Activated naive CD4-positive, alpha-beta T cell treated with anti-CD3 and anti-CD28 coated beads, Interleukin-2, amount 50 U/mL, for 24 hours (primary cell): Measurements from ENCODE around the gene MYO9A.
"Not testable (repeated sequence)": the region's sequence is repeated elsewhere in the genome, so short reads cannot be mapped to it uniquely, and the experiment has no call there.

Experiments
- H3K27ac Mint-ChIP-seq: one replicate; pipeline ENCODE4 v1.8.0; 2021; ENCODE audit warnings: mild to moderate bottlenecking, mixed read lengths
- H3K27me3 Mint-ChIP-seq: one replicate; pipeline ENCODE4 v1.8.0; 2021; ENCODE audit warnings: mixed read lengths
- H3K36me3 Mint-ChIP-seq: one replicate; pipeline ENCODE4 v1.8.0; 2021; ENCODE audit warnings: mixed read lengths
- H3K4me1 Mint-ChIP-seq: one replicate; pipeline ENCODE4 v1.8.0; 2021; ENCODE audit warnings: mixed read lengths
- H3K4me3 Mint-ChIP-seq: one replicate; pipeline ENCODE4 v1.8.0; 2021; ENCODE audit warnings: mild to moderate bottlenecking, mixed read lengths
- H3K9me3 Mint-ChIP-seq: one replicate; pipeline ENCODE4 v1.8.0; 2021; ENCODE audit warnings: mixed read lengths

The MYO9A gene

GRCh38 chr15:72047020-72047419 is 70.9 kb downstream of the MYO9A start:
- peak overlapping the region; percentile 3 for H3K27ac Mint-ChIP-seq
- H3K9me3 Mint-ChIP-seq = no peaks in the 10 kb centered on the region
- H3K36me3 Mint-ChIP-seq = peaks cover 11% of the 10 kb centered on the region

GRCh38 chr15:72044956-72045355 is 73.0 kb downstream of the MYO9A start:
- no peak overlapping the region for H3K4me3 Mint-ChIP-seq
- H3K27ac Mint-ChIP-seq = no peak overlapping the region
- peaks cover 16% of the 10 kb centered on the region for H3K36me3 Mint-ChIP-seq
- peaks cover 7% of the 10 kb centered on the region for H3K4me1 Mint-ChIP-seq
- H3K9me3 Mint-ChIP-seq = no peaks in the 10 kb centered on the region
- no peaks in the 10 kb centered on the region for H3K27me3 Mint-ChIP-seq

More at GRCh38 chr15:72047020-72047419, 70.9 kb downstream of the MYO9A start:
- no peaks in the 10 kb centered on the region for H3K27me3 Mint-ChIP-seq
- H3K4me3 Mint-ChIP-seq = no peak overlapping the region
- H3K4me1 Mint-ChIP-seq = peaks cover 15% of the 10 kb centered on the region

- Mint-ChIP-seq H3K9me3 (no peaks in the 10 kb centered on the region), H3K36me3 (peaks cover 21% of the 10 kb centered on the region), H3K4me3 (no peak overlapping the region), H3K27me3 (no peaks in the 10 kb centered on the region), H3K4me1 (peaks cover 7% of the 10 kb centered on the region), H3K27ac (no peak overlapping the region)
Observed at GRCh38 chr15:72042865-72043264, 75.1 kb downstream of the MYO9A start.

DNA sequence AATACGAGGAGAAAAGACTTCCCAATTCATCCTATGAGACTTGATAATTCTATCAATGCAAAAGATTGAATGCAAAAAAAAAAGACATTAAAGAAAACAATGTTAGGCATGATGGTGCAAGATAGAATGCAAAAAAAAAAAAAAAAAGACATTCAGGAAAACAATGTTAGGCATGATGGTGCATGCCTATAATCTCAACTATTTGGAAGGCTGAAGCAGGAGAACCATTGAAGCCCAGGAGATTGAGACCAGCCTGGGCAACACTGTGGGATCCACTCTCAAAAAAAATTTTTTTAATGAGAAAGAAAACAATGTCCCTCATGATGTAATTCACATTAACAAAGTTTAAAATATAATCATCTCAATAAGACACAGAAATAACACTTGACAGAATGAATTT is 75.9 kb downstream of the MYO9A start:
- H3K4me3 Mint-ChIP-seq = no peak overlapping the region
- H3K27ac Mint-ChIP-seq = no peak overlapping the region
- peaks cover 14% of the 10 kb centered on the region for H3K4me1 Mint-ChIP-seq
- H3K27me3 Mint-ChIP-seq = no peaks in the 10 kb centered on the region
- peaks cover 24% of the 10 kb centered on the region for H3K36me3 Mint-ChIP-seq
- no peaks in the 10 kb centered on the region for H3K9me3 Mint-ChIP-seq

- peaks cover 20% of the 10 kb centered on the region for H3K36me3 Mint-ChIP-seq
- H3K27ac Mint-ChIP-seq = no peak overlapping the region
- peaks cover 23% of the 10 kb centered on the region for H3K4me1 Mint-ChIP-seq
- no peaks in the 10 kb centered on the region for H3K9me3 Mint-ChIP-seq
- H3K4me3 Mint-ChIP-seq = no peak overlapping the region
- no peaks in the 10 kb centered on the region for H3K27me3 Mint-ChIP-seq
Observed at GRCh38 chr15:72037321-72037720, 80.6 kb downstream of the MYO9A start.

DNA sequence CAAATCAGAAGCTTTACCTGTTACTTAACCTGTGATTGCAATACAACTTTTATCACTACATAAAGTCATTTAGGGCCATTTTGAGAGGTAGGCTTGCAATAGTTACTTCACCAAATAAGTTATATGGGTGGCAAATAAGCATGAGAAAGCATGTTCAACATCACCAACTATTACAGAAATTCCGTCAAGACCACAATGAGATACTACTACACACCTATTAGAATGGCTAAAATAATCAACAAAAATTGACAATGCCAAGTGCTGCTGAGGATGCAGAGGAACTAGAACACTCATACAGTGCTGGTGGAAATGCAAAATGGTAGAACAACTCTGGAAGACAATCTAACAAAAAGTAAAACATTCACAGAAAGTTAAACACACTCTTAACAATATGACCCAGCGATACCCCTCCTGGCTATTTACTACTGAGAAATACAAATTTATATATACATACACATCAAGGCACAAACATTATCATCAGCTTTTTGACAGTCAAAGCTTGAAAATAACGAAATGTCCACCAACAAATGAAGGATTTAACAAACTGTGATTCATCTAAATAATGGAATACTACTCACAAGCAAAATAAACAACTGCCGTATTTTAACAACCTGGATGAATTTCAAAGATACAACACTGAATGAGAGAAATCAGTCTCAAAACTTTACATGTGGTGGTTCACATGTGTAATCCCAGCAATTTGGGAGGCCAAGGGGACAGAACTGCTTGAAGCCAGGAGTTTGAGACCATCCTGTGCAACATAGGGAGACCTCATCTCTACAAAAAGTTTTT is 82.9 kb downstream of the MYO9A start:
- Mint-ChIP-seq H3K27ac (no peak overlapping the region), H3K27me3 (no peaks in the 10 kb centered on the region), H3K9me3 (no peaks in the 10 kb centered on the region), H3K4me3 (no peak overlapping the region), H3K36me3 (peaks cover 15% of the 10 kb centered on the region), H3K4me1 (peaks cover 23% of the 10 kb centered on the region)

DNA sequence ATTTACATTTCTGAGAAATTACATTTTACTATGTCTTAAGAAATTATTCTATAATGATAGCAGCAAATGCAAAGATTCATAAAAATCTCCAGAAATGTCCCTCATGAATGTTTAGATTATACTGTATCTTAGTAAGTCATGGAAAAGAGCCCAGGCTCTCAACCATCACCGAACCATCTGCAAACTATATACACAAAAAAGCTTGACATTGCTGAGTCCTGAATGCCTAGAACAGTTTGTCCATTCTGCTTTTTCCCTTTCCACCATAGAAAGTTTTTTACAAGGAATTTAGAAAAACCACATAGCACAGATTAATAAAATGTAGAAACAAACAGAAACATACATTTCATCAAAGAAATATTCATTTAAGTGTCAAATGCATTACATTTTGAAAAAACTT is 83.6 kb downstream of the MYO9A start:
- Mint-ChIP-seq H3K4me1 (peaks cover 23% of the 10 kb centered on the region), H3K27ac (no peak overlapping the region), H3K4me3 (no peak overlapping the region), H3K9me3 (no peaks in the 10 kb centered on the region), H3K27me3 (no peaks in the 10 kb centered on the region), H3K36me3 (peaks cover 15% of the 10 kb centered on the region)

DNA sequence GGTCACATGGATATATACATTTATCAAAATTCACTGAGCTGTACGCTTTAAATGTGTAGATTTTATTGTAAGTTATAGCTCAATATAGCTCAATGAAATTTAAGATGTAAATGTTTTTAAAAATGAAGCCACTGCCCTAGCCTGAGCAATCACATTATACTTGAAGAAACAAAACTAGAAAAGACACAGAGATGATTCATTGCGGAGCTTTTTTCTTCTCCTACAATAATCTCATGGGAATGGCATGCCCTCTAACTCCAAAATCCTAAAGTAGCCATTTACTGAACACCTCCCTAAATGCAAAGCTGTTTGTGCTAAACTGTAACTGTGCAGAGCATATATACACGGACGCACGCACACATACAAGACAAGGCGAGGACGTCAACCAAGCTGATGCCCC is 84.2 kb downstream of the MYO9A start:
- H3K27ac Mint-ChIP-seq = no peak overlapping the region
- no peaks in the 10 kb centered on the region for H3K9me3 Mint-ChIP-seq
- H3K27me3 Mint-ChIP-seq = no peaks in the 10 kb centered on the region
- peaks cover 15% of the 10 kb centered on the region for H3K36me3 Mint-ChIP-seq
- H3K4me3 Mint-ChIP-seq = no peak overlapping the region
- H3K4me1 Mint-ChIP-seq = peaks cover 23% of the 10 kb centered on the region

GRCh38 chr15:72033285-72033684 is 84.7 kb downstream of the MYO9A start:
- Mint-ChIP-seq H3K27me3 (no peaks in the 10 kb centered on the region), H3K4me3 (no peak overlapping the region), H3K4me1 (peaks cover 20% of the 10 kb centered on the region), H3K36me3 (peaks cover 12% of the 10 kb centered on the region), H3K9me3 (no peaks in the 10 kb centered on the region), H3K27ac (no peak overlapping the region)

GRCh38 chr15:72021604-72022003 is 96.3 kb downstream of the MYO9A start:
- Mint-ChIP-seq H3K9me3 (no peaks in the 10 kb centered on the region), H3K27me3 (no peaks in the 10 kb centered on the region), H3K4me1 (peaks cover 5% of the 10 kb centered on the region), H3K36me3 (peaks cover 26% of the 10 kb centered on the region), H3K4me3 (no peak overlapping the region), H3K27ac (no peak overlapping the region)

DNA sequence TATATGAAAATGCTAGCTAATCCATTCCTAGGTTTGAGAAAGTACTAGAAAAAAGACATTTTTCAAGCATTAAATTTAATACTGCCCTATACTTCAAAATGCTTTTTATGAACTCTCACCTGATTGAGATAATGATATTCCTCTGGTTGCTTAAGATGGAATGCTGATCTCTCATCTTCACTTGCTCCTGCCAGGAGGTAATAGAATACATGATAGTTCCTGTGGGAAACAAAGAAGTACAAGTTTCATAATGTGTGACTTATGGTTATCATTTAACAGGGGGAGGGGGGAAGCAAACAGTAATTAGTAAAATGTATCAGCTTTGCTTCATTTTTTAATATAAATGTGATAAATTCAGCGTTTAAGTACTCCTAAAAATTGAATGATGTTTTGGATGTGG is 97.2 kb downstream of the MYO9A start:
- no peaks in the 10 kb centered on the region for H3K4me1 Mint-ChIP-seq
- peaks cover 25% of the 10 kb centered on the region for H3K36me3 Mint-ChIP-seq
- no peaks in the 10 kb centered on the region for H3K9me3 Mint-ChIP-seq
- H3K27ac Mint-ChIP-seq = no peak overlapping the region
- H3K27me3 Mint-ChIP-seq = no peaks in the 10 kb centered on the region
- no peak overlapping the region for H3K4me3 Mint-ChIP-seq

GRCh38 chr15:72014555-72014954 is 103.4 kb downstream of the MYO9A start:
- H3K4me1 Mint-ChIP-seq, H3K27me3 Mint-ChIP-seq, H3K4me3 Mint-ChIP-seq, H3K9me3 Mint-ChIP-seq, H3K27ac Mint-ChIP-seq: not testable (repeated sequence)
- H3K36me3 Mint-ChIP-seq = peaks cover 11% of the 10 kb centered on the region

DNA sequence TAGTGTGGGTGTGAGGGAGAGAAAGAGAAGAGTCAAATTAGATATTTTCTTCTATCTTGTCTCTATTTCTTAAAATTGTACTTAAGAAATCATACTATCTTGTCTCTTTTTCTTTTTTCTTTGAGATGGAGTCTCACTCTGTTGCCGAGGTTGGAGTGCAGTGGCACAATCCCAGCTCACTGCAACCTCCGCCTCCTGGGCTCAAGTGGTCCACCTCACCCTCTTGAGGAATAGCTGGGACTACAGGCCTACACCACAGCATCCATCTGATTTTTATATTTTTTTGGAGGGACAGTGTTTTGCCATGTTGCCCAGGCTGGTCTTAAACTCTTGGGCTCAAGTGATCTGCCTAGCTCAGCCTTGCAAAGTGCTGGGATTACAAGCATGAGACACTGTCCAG is 104.2 kb downstream of the MYO9A start:
- H3K36me3 Mint-ChIP-seq = peaks cover 12% of the 10 kb centered on the region

GRCh38 chr15:72011302-72011942 is 106.5 kb downstream of the MYO9A start:
- no peaks in the 10 kb centered on the region for H3K9me3 Mint-ChIP-seq
- H3K27ac Mint-ChIP-seq = no peak overlapping the region
- no peaks in the 10 kb centered on the region for H3K27me3 Mint-ChIP-seq

More for the DNA sequence above, 104.2 kb downstream of the MYO9A start:
- H3K4me3 Mint-ChIP-seq = no peak overlapping the region
- H3K27ac Mint-ChIP-seq = no peak overlapping the region
- H3K4me1 Mint-ChIP-seq = peaks cover 5% of the 10 kb centered on the region
- no peaks in the 10 kb centered on the region for H3K9me3 Mint-ChIP-seq
- no peaks in the 10 kb centered on the region for H3K27me3 Mint-ChIP-seq

DNA sequence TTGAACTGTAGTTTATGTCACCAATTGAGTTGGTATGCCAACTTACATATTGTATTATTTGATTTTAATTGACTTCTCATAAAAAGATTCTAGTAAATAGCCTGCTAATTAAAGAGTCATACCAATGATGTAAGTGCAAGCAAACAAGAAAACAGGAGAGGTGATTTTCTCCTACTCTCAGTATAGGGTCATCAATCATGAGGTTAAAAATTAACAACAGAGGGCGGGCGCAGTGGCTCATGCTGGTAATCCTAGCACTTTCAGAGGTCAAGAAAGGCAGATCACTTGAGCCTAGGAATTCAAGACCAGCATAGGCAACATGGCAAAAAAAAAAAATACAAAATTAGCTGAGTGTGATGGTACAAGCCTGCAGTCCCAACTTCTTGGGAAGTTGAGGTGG is 108.7 kb downstream of the MYO9A start:
- Mint-ChIP-seq H3K9me3 (no peaks in the 10 kb centered on the region), H3K27ac (no peak overlapping the region), H3K27me3 (no peaks in the 10 kb centered on the region)

More at GRCh38 chr15:72011302-72011942, 106.5 kb downstream of the MYO9A start:
- Mint-ChIP-seq H3K36me3 (peaks cover 23% of the 10 kb centered on the region), H3K4me3 (no peak overlapping the region), H3K4me1 (peaks cover 5% of the 10 kb centered on the region)

DNA sequence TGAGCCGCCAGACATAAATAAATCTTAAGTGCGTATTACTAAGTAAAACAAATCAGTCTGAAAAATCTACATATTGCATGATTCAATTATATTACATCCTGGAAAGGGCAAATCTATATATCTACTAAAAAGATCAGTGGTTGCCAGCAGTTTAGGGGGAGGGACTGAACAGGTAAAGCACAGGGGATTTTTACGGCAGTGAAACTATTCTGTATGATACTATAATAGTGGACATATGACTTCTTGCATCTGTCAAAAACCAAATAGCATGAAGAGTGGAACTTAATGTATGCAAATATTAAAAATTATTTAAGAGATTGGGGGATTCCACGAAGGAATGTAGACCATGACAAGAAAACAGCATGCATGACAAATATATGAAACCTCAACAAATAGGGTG is 111.6 kb downstream of the MYO9A start:
- H3K4me3 Mint-ChIP-seq = no peak overlapping the region
- peaks cover 27% of the 10 kb centered on the region for H3K36me3 Mint-ChIP-seq
- H3K27ac Mint-ChIP-seq = no peak overlapping the region
- no peaks in the 10 kb centered on the region for H3K27me3 Mint-ChIP-seq
- no peaks in the 10 kb centered on the region for H3K9me3 Mint-ChIP-seq
- peaks cover 2% of the 10 kb centered on the region for H3K4me1 Mint-ChIP-seq

More for the DNA sequence above, 108.7 kb downstream of the MYO9A start:
- H3K4me1 Mint-ChIP-seq = peaks cover 5% of the 10 kb centered on the region
- H3K36me3 Mint-ChIP-seq = peaks cover 23% of the 10 kb centered on the region
- H3K4me3 Mint-ChIP-seq = no peak overlapping the region
